A673 (cell line): ENCODE results near the gene FZD10.

Experiments used
- CTCF ChIP-seq: fragments of 300-800, 200-600 bp; sonication (generic); conservative IDR thresholded peaks from 2 replicates; pipeline ENCODE4 v1.5.1; 2017; ENCODE audit warnings: low read depth, mild to moderate bottlenecking, antibody characterized with exemption, low read length, moderate library complexity, mixed read lengths
- EZH2 ChIP-seq: fragments of 200-600 bp; sonication (generic); IDR thresholded peaks from 2 replicates; pipeline ENCODE4 v1.6.1; 2017; ENCODE audit warnings: borderline replicate concordance, low read depth, mild to moderate bottlenecking, mixed read lengths, antibody characterized with exemption, low read length; ENCODE audit not compliant: poor library complexity, severe bottlenecking

- TF ChIP-seq CTCF: no peak
- no peak for TF ChIP-seq EZH2
Observed at GRCh38 chr12:130143136-130143535, 19.1 kb upstream of the FZD10 start.
